Right ventricle myocardium superior (tissue), 1 donor: Measurements from ENCODE around the gene IGFBP3. TPM values are rescaled to one million over a fixed set of nuclear protein-coding genes. Genes with fewer than 3 reads are reported as not detected.

Experiments
- ATAC-seq: fragments of 200-7000 bp; cut with Tn5 transposase; one replicate; pipeline ENCODE4 v1.9.1; 2020; ENCODE audit warnings: mild to moderate bottlenecking; ENCODE audit not compliant: poor library complexity
- DNase-seq: peaks from one replicate; pipeline ENCODE4 v3.0.0-alpha.2; 2020
- intact Hi-C: fragments of 100-400 bp; cut with DNase I; formaldehyde crosslinking; loops from one replicate; pipeline ENCODE4 v1.11.2; 2022
- total RNA-seq: library from RNA; stranded (reverse); fragmentation: NEBNext Ultra II Directional; extraction: Animal tissue kit (Norgen Biotek cat#: 25700); gene quantifications from one replicate; pipeline ENCODE4 v1.2.1, GENCODE V29; 2021
- donor health status: DM: no; HTN: yes; CAD: no; lungs with severe emphysema.

IGFBP3 gene
- total RNA-seq, 1 donor from 2014 or later, result 52.3 TPM

- DNase-seq (no peak), ATAC-seq (no peak)
- intact Hi-C loops, result loop anchor here (10.0 kb wide), 1 partner anchor 1307 kb away; no protein-coding TSS in a partner anchor
Measured at GRCh38 chr7:45927721-45928120, 6.6 kb upstream of the IGFBP3 start.

GRCh38 chr7:45924283-45924682 is 3.2 kb upstream of the IGFBP3 start:
- intact Hi-C loops, result loop anchor here (5.0 to 10.0 kb wide), 2 partner anchors 1163 to 1311 kb away; no protein-coding TSS in a partner anchor
- ATAC-seq, result no peak
- DNase-seq, result no peak

- no peak for ATAC-seq
- no peak for DNase-seq
Measured at GRCh38 chr7:45923818-45924217, 2.7 kb upstream of the IGFBP3 start.

GRCh38 chr7:45923290-45923689 is 2.2 kb upstream of the IGFBP3 start:
- intact Hi-C loops, result loop anchor here (2.0 to 10.0 kb wide), 3 partner anchors 430 to 1312 kb away; no protein-coding TSS in a partner anchor
- peak; percentile 68 for ATAC-seq
- DNase-seq, result peak; percentile 83

More at GRCh38 chr7:45923818-45924217, 2.7 kb upstream of the IGFBP3 start:
- intact Hi-C loops, result loop anchor here (2.0 to 10.0 kb wide), 3 partner anchors 429 to 1311 kb away; no protein-coding TSS in a partner anchor

- intact Hi-C loops, result loop anchor here (2.0 to 10.0 kb wide), 3 partner anchors 430 to 1312 kb away; no protein-coding TSS in a partner anchor
- ATAC-seq (peak; percentile 30), DNase-seq (no peak)
Measured at GRCh38 chr7:45922810-45923209, 1.7 kb upstream of the IGFBP3 start.

GRCh38 chr7:45921699-45922519 is 837 bp upstream of the IGFBP3 start:
- peak; percentile 66 for DNase-seq
- intact Hi-C loops, result loop anchor here (2.0 to 10.0 kb wide), 4 partner anchors 431 to 1313 kb away; no protein-coding TSS in a partner anchor
- ATAC-seq, result peak; percentile 59

- intact Hi-C loops, result loop anchor here (2.0 to 10.0 kb wide), 3 partner anchors 1166 to 1313 kb away; no protein-coding TSS in a partner anchor
- ATAC-seq, result peak; percentile 7
- peak; percentile 53 for DNase-seq
Measured at GRCh38 chr7:45921381-45921698, 268 bp upstream of the IGFBP3 start.

GRCh38 chr7:45919993-45920459 is 1.0 kb downstream of the IGFBP3 start:
- ATAC-seq, result no peak
- DNase-seq, result no peak
- intact Hi-C loops, result loop anchor here (2.0 to 10.0 kb wide), 3 partner anchors 1167 to 1315 kb away; no protein-coding TSS in a partner anchor

GRCh38 chr7:45919231-45919784 is 1.8 kb downstream of the IGFBP3 start:
- DNase-seq (no peak), ATAC-seq (no peak)
- intact Hi-C loops, result no loop called here

- no peak for DNase-seq
Measured at GRCh38 chr7:45918556-45918955, 2.5 kb downstream of the IGFBP3 start.

GRCh38 chr7:45917658-45918057 is 3.4 kb downstream of the IGFBP3 start:
- ATAC-seq, result peak; percentile 57

More at GRCh38 chr7:45918556-45918955, 2.5 kb downstream of the IGFBP3 start:
- intact Hi-C loops, result no loop called here
- ATAC-seq, result no peak

GRCh38 chr7:45917064-45917463 is 4.0 kb downstream of the IGFBP3 start:
- ATAC-seq (no peak), DNase-seq (no peak)
- intact Hi-C loops, result no loop called here

More at GRCh38 chr7:45917658-45918057, 3.4 kb downstream of the IGFBP3 start:
- intact Hi-C loops, result no loop called here
- peak; percentile 86 for DNase-seq

GRCh38 chr7:45915606-45916005 is 5.5 kb downstream of the IGFBP3 start:
- no peak for ATAC-seq
- intact Hi-C loops, result no loop called here

GRCh38 chr7:45914911-45915310 is 6.2 kb downstream of the IGFBP3 start:
- no peak for DNase-seq
- ATAC-seq, result no peak
- intact Hi-C loops, result no loop called here

More at GRCh38 chr7:45915606-45916005, 5.5 kb downstream of the IGFBP3 start:
- DNase-seq, result no peak

GRCh38 chr7:45912972-45913371 is 8.1 kb downstream of the IGFBP3 start:
- DNase-seq, result no peak
- intact Hi-C loops, result no loop called here
- ATAC-seq, result no peak

- intact Hi-C loops, result no loop called here
- ATAC-seq (no peak), DNase-seq (no peak)
Measured at GRCh38 chr7:45911311-45911710, 9.8 kb downstream of the IGFBP3 start.

GRCh38 chr7:45910855-45911254 is 10.2 kb downstream of the IGFBP3 start:
- no peak for DNase-seq
- ATAC-seq, result no peak
- intact Hi-C loops, result no loop called here

GRCh38 chr7:45909561-45909960 is 11.5 kb downstream of the IGFBP3 start:
- DNase-seq, result no peak
- no peak for ATAC-seq
- intact Hi-C loops, result no loop called here

GRCh38 chr7:45902820-45903219 is 18.3 kb downstream of the IGFBP3 start:
- intact Hi-C loops, result no loop called here
- no peak for ATAC-seq

More at GRCh38 chr7:45902820-45903219, 18.3 kb downstream of the IGFBP3 start:
- no peak for DNase-seq
